Fibroblast of skin of abdomen (primary cell): ENCODE data around the gene GPRC5B.
A peak's percentile ranks its signal among the peaks of the same experiment; 100 is the strongest.

Experiments
- DNase-seq: peaks from one replicate; pipeline ENCODE4 v3.0.0-alpha.2; 2013

Gene GPRC5B

GRCh38 chr16:19842426-19843157 lies 42.1 kb downstream of the GPRC5B start:
- no peak for DNase-seq

GRCh38 chr16:19841184-19841583 lies 43.5 kb downstream of the GPRC5B start:
- DNase-seq, result no peak

GRCh38 chr16:19840524-19841110 lies 44.0 kb downstream of the GPRC5B start:
- no peak for DNase-seq

- no peak for DNase-seq
These were observed 46.5 kb downstream of the GPRC5B start for GRCh38 chr16:19837984-19838707.

- peak; percentile 23 for DNase-seq
These were observed 47.2 kb downstream of the GPRC5B start for GRCh38 chr16:19837331-19837980.

- DNase-seq, result peak; percentile 40
These were observed 48.7 kb downstream of the GPRC5B start for GRCh38 chr16:19835968-19836421.

GRCh38 chr16:19835196-19835595 lies 49.5 kb downstream of the GPRC5B start:
- no peak for DNase-seq

GRCh38 chr16:19833581-19833980 lies 51.1 kb downstream of the GPRC5B start:
- no peak for DNase-seq

- DNase-seq, result no peak
These were observed 51.5 kb downstream of the GPRC5B start for GRCh38 chr16:19833176-19833575.

- DNase-seq, result peak; percentile 70
These were observed 53.0 kb downstream of the GPRC5B start for GRCh38 chr16:19831678-19832077.

GRCh38 chr16:19830902-19831560 lies 53.6 kb downstream of the GPRC5B start:
- DNase-seq, result no peak

- DNase-seq, result no peak
These were observed 54.6 kb downstream of the GPRC5B start for GRCh38 chr16:19829844-19830692.

GRCh38 chr16:19824216-19824615 lies 60.4 kb downstream of the GPRC5B start:
- no peak for DNase-seq

- no peak for DNase-seq
These were observed 61.3 kb downstream of the GPRC5B start for GRCh38 chr16:19823322-19823721.

GRCh38 chr16:19822533-19822932 lies 62.1 kb downstream of the GPRC5B start:
- peak; percentile 66 for DNase-seq

- no peak for DNase-seq
These were observed 66.8 kb downstream of the GPRC5B start for GRCh38 chr16:19817875-19818274.

GRCh38 chr16:19817122-19817521 lies 67.5 kb downstream of the GPRC5B start:
- no peak for DNase-seq

- no peak for DNase-seq
These were observed 69.2 kb downstream of the GPRC5B start for GRCh38 chr16:19815418-19815817.

- no peak for DNase-seq
These were observed 71.7 kb downstream of the GPRC5B start for GRCh38 chr16:19812986-19813385.

- peak; percentile 70 for DNase-seq
These were observed 73.6 kb downstream of the GPRC5B start for GRCh38 chr16:19810817-19811731.
